SK-N-SH (cell line): Measurements from ENCODE around the gene ZNF775. TPM values are rescaled to one million over a fixed set of nuclear protein-coding genes. Genes with fewer than 3 reads are reported as not detected.

Experiments used
- CTCF ChIA-PET: fragments of 300-600, 350-600 bp; formaldehyde crosslinking; extraction: SDS; loops from one replicate; lab custom pipeline; 2021; lab: Yijun Ruan, JAX
- POLR2A ChIA-PET: fragments of 350-600 bp; sonication (Branson Sonifier 250); formaldehyde crosslinking; extraction: SDS; loops from one replicate; lab custom pipeline; 2020; ENCODE audit warnings: antibody characterized with exemption, inconsistent platforms; lab: Yijun Ruan, JAX
- DNase-seq: peaks from one replicate; pipeline ENCODE4 v3.0.0; 2012
- H2AFZ ChIP-seq: fragments of 200-600 bp; sonication (generic); 2 replicates; pipeline ENCODE4 v1.8.1; 2016; ENCODE audit warnings: antibody characterized with exemption, mild to moderate bottlenecking, low read depth
- H3F3A ChIP-seq: fragments of 200-600 bp; sonication (generic); replicated peaks from 2 replicates; pipeline ENCODE3; 2016; ENCODE audit warnings: antibody characterized with exemption, mild to moderate bottlenecking; ENCODE audit not compliant: insufficient read depth
- H3K27ac ChIP-seq, 2 experiments: fragments of 200-500 bp in 1 of 2; fragments of 200-600 bp in 1 of 2; sonication (Bioruptor generic) in 1 of 2; sonication (generic), shearing (Covaris generic) in 1 of 2; 2 replicates each; pipeline versions ENCODE4 v1.5.1 to v1.6.1; 2014 to 2016; ENCODE audit warnings: low read depth in 2 of 2, inconsistent platforms in 1 of 2, low read length in 1 of 2, mild to moderate bottlenecking in 1 of 2, mixed read lengths in 1 of 2
- H3K27me3 ChIP-seq: fragments of 200-600 bp; sonication (generic), shearing (Covaris generic); 2 replicates; pipeline ENCODE4 v1.6.1; 2016; ENCODE audit warnings: mixed run types; ENCODE audit not compliant: insufficient read depth
- H3K36me3 ChIP-seq, 2 experiments: fragments of 200-500 bp in 1 of 2; fragments of 200-600 bp in 1 of 2; sonication (Bioruptor generic) in 1 of 2; sonication (generic) in 1 of 2; replicated peaks in 1 of 2; 2 replicates each; pipeline versions ENCODE3 to v1.5.1; 2014 to 2016; ENCODE audit warnings: low read length in 1 of 2, mild to moderate bottlenecking in 1 of 2; ENCODE audit not compliant: insufficient read depth in 2 of 2, control insufficient read depth in 1 of 2
- H3K4me1 ChIP-seq, 2 experiments: fragments of 200-500 bp in 1 of 2; fragments of 200-600 bp in 1 of 2; sonication (Bioruptor generic) in 1 of 2; sonication (generic), shearing (Covaris generic) in 1 of 2; 2 replicates each; pipeline versions ENCODE4 v1.5.1 to v1.6.1; 2014 to 2016; ENCODE audit warnings: low read depth in 1 of 2, low read length in 1 of 2, mixed run types in 1 of 2; ENCODE audit not compliant: insufficient read depth in 2 of 2, control insufficient read depth in 1 of 2
- H3K4me2 ChIP-seq: fragments of 200-600 bp; sonication (generic), shearing (Covaris generic); 2 replicates; pipeline ENCODE4 v1.6.1; 2017; ENCODE audit warnings: mixed run types
- H3K4me3 ChIP-seq, 2 experiments: fragments of 200-500 bp in 1 of 2; fragments of 200-600 bp in 1 of 2; sonication (Bioruptor generic) in 1 of 2; sonication (generic), shearing (Covaris generic) in 1 of 2; 2 replicates each; pipeline versions ENCODE4 v1.5.1 to v1.8.1; 2014 to 2016; ENCODE audit warnings: low read depth in 2 of 2, inconsistent platforms in 1 of 2, low read length in 1 of 2, mild to moderate bottlenecking in 1 of 2, mixed read lengths in 1 of 2, moderate library complexity in 1 of 2
- H3K79me2 ChIP-seq: fragments of 200-600 bp; sonication (generic); 2 replicates; pipeline ENCODE4 v1.8.1; 2017; ENCODE audit warnings: mild to moderate bottlenecking; ENCODE audit not compliant: insufficient read depth
- H3K9ac ChIP-seq: fragments of 200-600 bp; sonication (generic); 2 replicates; pipeline ENCODE4 v1.6.1; 2017; ENCODE audit warnings: mixed run types
- H3K9me2 ChIP-seq: fragments of 200-600 bp; sonication (generic); 2 replicates; pipeline ENCODE4 v1.6.1; 2017; ENCODE audit warnings: mixed run types
- H3K9me3 ChIP-seq: fragments of 200-600 bp; sonication (generic); 2 replicates; pipeline ENCODE4 v1.6.1; 2017; ENCODE audit warnings: mixed run types, mild to moderate bottlenecking, moderate library complexity
- H4K20me1 ChIP-seq: fragments of 200-600 bp; sonication (generic); 2 replicates; pipeline ENCODE4 v1.6.1; 2017; ENCODE audit warnings: mild to moderate bottlenecking, mixed run types; ENCODE audit not compliant: insufficient read depth
- CHD2 ChIP-seq: fragments of 150-350 bp; IDR thresholded peaks from 2 replicates; pipeline ENCODE4 v1.6.1; 2018; ENCODE audit warnings: low read length; ENCODE audit not compliant: partially characterized antibody
- ELF1 ChIP-seq: IDR thresholded peaks from 2 replicates; pipeline ENCODE4 v1.4.0; 2012
- EZH2phosphoT487 ChIP-seq: fragments of 200-600 bp; sonication (generic); IDR thresholded peaks from 2 replicates; pipeline ENCODE4 v1.6.1; 2017; ENCODE audit warnings: low read depth, mixed run types, mild to moderate bottlenecking, antibody characterized with exemption, moderate library complexity, borderline replicate concordance
- FOXM1 ChIP-seq: IDR thresholded peaks from 2 replicates; pipeline ENCODE4 v1.4.0; 2012; ENCODE audit warnings: low read depth, mild to moderate bottlenecking
- GATA2 ChIP-seq: sonication (generic); formaldehyde crosslinking; IDR thresholded peaks from 2 replicates; pipeline ENCODE4 v1.5.0; 2020; ENCODE audit warnings: mild to moderate bottlenecking, missing genetic modification reagents
- MAX ChIP-seq: IDR thresholded peaks from 2 replicates; pipeline ENCODE4 v1.4.0; 2012; ENCODE audit warnings: low read depth
- MEF2A ChIP-seq: IDR thresholded peaks from 2 replicates; pipeline ENCODE4 v1.4.0; 2012; ENCODE audit warnings: low read depth, borderline replicate concordance
- MXI1 ChIP-seq: IDR thresholded peaks from 2 replicates; pipeline ENCODE4 v1.6.1; 2012; ENCODE audit warnings: mild to moderate bottlenecking, low read depth, low read length, improper control_type of control experiment
- POLR2AphosphoS5 ChIP-seq: IDR thresholded peaks from 2 replicates; pipeline ENCODE4 v1.6.1; 2012; ENCODE audit warnings: low read depth, low read length
- RCOR1 ChIP-seq: fragments of 150-350 bp; IDR thresholded peaks from 2 replicates; pipeline ENCODE4 v1.6.1; 2017; ENCODE audit warnings: antibody characterized with exemption, low read length
- SMC3 ChIP-seq: IDR thresholded peaks from 2 replicates; pipeline ENCODE4 v1.6.1; 2012; ENCODE audit warnings: low read depth, low read length, improper control_type of control experiment
- TAF1 ChIP-seq: IDR thresholded peaks from 2 replicates; pipeline ENCODE4 v1.6.1; 2012; ENCODE audit warnings: low read depth, mild to moderate bottlenecking, low read length, moderate library complexity, borderline replicate concordance
- TCF12 ChIP-seq: IDR thresholded peaks from 2 replicates; pipeline ENCODE4 v1.4.0; 2012
- TEAD4 ChIP-seq: IDR thresholded peaks from 2 replicates; pipeline ENCODE4 v1.4.0; 2012; ENCODE audit warnings: mild to moderate bottlenecking, borderline replicate concordance; ENCODE audit not compliant: insufficient read depth
- WGBS: methylation state at CpG from one replicate; pipeline ENCODE4 v1.1.6; 2017; ENCODE audit warnings: low lambda C conversion rate; 5-methylcytosine and 5-hydroxymethylcytosine counted together
- polyA plus RNA-seq, 3 experiments: library from polyadenylated mRNA; depleted of rRNA; stranded (reverse); fragments of >200 nt; gene quantifications; 2 replicates each; pipeline ENCODE4 v1.2.3, GENCODE V29; 2012
- TF ChIP-seq, protein P1 (sequence below): IDR thresholded peaks from 2 replicates; pipeline ENCODE4 v1.4.0; 2012; ENCODE audit warnings: low read depth, borderline replicate concordance
- TF ChIP-seq, protein P2 (sequence below): IDR thresholded peaks from 2 replicates; pipeline ENCODE4 v1.6.1; 2012; ENCODE audit warnings: mild to moderate bottlenecking, low read depth, low read length, moderate library complexity
- TF ChIP-seq, protein P3 (sequence below): fragments of 200-600 bp; sonication (generic); IDR thresholded peaks from 2 replicates; pipeline ENCODE4 v1.6.1; 2017; ENCODE audit warnings: antibody characterized with exemption, mild to moderate bottlenecking, moderate library complexity

The ZNF775 gene
- polyA plus RNA-seq, 1 of the 3 experiments (the other 2 are of a cell fraction), result 5.0 TPM

GRCh38 chr7:150435390-150436073 is 56.4 kb downstream of the ZNF775 start:
- H3K9me3 ChIP-seq, result no peaks in the 10 kb centered on the region
- no peaks in the 10 kb centered on the region for H3K79me2 ChIP-seq
- no peaks in the 10 kb centered on the region for H4K20me1 ChIP-seq
- no peaks in the 10 kb centered on the region for H3K36me3 ChIP-seq
- no peak overlapping the region for H3K4me3 ChIP-seq
- CTCF ChIA-PET, result no interaction called here
- POLR2A ChIA-PET, result no interaction called here
- H3K4me1 ChIP-seq, result no peaks in the 10 kb centered on the region; a peak in 1 of 4 replicates
- peaks cover 4% of the 10 kb centered on the region for H3F3A ChIP-seq
- H3K27me3 ChIP-seq, result peaks cover 14% of the 10 kb centered on the region
- H3K9ac ChIP-seq, result no peak overlapping the region
- no peak for DNase-seq
- no peak overlapping the region for H2AFZ ChIP-seq
- H3K9me2 ChIP-seq, result no peaks in the 10 kb centered on the region
- TF ChIP-seq RCOR1, result no peak
- no peak for TF ChIP-seq TAF1
- TF ChIP-seq POLR2AphosphoS5, result no peak
- no peak for TF ChIP-seq EZH2phosphoT487
- no peak for TF ChIP-seq CHD2
- no peak for TF ChIP-seq TEAD4
- TF ChIP-seq MEF2A, result no peak
- no peak for TF ChIP-seq ELF1
- no peak for TF ChIP-seq SMC3
- no peak for TF ChIP-seq TCF12
- no peak for TF ChIP-seq FOXM1
- TF ChIP-seq, protein P1, sequence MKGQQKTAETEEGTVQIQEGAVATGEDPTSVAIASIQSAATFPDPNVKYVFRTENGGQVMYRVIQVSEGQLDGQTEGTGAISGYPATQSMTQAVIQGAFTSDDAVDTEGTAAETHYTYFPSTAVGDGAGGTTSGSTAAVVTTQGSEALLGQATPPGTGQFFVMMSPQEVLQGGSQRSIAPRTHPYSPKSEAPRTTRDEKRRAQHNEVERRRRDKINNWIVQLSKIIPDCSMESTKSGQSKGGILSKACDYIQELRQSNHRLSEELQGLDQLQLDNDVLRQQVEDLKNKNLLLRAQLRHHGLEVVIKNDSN, result no peak
- TF ChIP-seq, protein P2, sequence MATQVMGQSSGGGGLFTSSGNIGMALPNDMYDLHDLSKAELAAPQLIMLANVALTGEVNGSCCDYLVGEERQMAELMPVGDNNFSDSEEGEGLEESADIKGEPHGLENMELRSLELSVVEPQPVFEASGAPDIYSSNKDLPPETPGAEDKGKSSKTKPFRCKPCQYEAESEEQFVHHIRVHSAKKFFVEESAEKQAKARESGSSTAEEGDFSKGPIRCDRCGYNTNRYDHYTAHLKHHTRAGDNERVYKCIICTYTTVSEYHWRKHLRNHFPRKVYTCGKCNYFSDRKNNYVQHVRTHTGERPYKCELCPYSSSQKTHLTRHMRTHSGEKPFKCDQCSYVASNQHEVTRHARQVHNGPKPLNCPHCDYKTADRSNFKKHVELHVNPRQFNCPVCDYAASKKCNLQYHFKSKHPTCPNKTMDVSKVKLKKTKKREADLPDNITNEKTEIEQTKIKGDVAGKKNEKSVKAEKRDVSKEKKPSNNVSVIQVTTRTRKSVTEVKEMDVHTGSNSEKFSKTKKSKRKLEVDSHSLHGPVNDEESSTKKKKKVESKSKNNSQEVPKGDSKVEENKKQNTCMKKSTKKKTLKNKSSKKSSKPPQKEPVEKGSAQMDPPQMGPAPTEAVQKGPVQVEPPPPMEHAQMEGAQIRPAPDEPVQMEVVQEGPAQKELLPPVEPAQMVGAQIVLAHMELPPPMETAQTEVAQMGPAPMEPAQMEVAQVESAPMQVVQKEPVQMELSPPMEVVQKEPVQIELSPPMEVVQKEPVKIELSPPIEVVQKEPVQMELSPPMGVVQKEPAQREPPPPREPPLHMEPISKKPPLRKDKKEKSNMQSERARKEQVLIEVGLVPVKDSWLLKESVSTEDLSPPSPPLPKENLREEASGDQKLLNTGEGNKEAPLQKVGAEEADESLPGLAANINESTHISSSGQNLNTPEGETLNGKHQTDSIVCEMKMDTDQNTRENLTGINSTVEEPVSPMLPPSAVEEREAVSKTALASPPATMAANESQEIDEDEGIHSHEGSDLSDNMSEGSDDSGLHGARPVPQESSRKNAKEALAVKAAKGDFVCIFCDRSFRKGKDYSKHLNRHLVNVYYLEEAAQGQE, result no peak
- no peak for TF ChIP-seq MXI1
- no peak for TF ChIP-seq MAX
- TF ChIP-seq, protein P3, sequence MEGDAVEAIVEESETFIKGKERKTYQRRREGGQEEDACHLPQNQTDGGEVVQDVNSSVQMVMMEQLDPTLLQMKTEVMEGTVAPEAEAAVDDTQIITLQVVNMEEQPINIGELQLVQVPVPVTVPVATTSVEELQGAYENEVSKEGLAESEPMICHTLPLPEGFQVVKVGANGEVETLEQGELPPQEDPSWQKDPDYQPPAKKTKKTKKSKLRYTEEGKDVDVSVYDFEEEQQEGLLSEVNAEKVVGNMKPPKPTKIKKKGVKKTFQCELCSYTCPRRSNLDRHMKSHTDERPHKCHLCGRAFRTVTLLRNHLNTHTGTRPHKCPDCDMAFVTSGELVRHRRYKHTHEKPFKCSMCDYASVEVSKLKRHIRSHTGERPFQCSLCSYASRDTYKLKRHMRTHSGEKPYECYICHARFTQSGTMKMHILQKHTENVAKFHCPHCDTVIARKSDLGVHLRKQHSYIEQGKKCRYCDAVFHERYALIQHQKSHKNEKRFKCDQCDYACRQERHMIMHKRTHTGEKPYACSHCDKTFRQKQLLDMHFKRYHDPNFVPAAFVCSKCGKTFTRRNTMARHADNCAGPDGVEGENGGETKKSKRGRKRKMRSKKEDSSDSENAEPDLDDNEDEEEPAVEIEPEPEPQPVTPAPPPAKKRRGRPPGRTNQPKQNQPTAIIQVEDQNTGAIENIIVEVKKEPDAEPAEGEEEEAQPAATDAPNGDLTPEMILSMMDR, result no peak
- TF ChIP-seq GATA2 (CRISPR knock-in tag), result no peak
- TF ChIP-seq, all 33 proteins: peak for 0
- no peak overlapping the region for H3K4me2 ChIP-seq
- H3K27ac ChIP-seq, result no peak overlapping the region
- WGBS, result 33% methylated on average over 8 of the region's 8 CpGs
